ENCODE data around the gene UQCC5. TPM values are rescaled to one million over a fixed set of nuclear protein-coding genes. Genes with fewer than 3 reads are reported as not detected.

UQCC5 gene
- total RNA-seq, 1 donor from 2014 or later: 2.0 TPM

GRCh38 chr3:52558436-52558835 is 22.0 kb downstream of the UQCC5 start:
- no peaks in the 10 kb centered on the region for H3K9me3 Mint-ChIP-seq
- H3K9ac ChIP-seq: no peak overlapping the region
- peaks cover 37% of the 10 kb centered on the region for H3K36me3 Mint-ChIP-seq
- H4K20me1 ChIP-seq (ENCODE audit: low read depth): peaks cover 5% of the 10 kb centered on the region
- DNase-seq (ENCODE audit: low spot score): no peak
- H3K27ac ChIP-seq: no peak overlapping the region
- H3K27ac Mint-ChIP-seq: no peak overlapping the region
- no peak overlapping the region for H3K4me2 ChIP-seq
- H3K4me1 Mint-ChIP-seq: peaks cover 4% of the 10 kb centered on the region
- peaks cover 14% of the 10 kb centered on the region for H3K36me3 ChIP-seq
- H3K4me3 Mint-ChIP-seq: no peak overlapping the region
- no peaks in the 10 kb centered on the region for H3K9me3 ChIP-seq (ENCODE audit: low read depth)
- H3K4me1 ChIP-seq: no peaks in the 10 kb centered on the region
- no peak for TF ChIP-seq CTCF (IDR thresholded peaks at IDR 0.05)
- no peak for TF ChIP-seq EZH2 (IDR thresholded peaks at IDR 0.05)
- no peak for TF ChIP-seq EZH2phosphoT487 (IDR thresholded peaks at IDR 0.05)
- H3K27me3 ChIP-seq: no peaks in the 10 kb centered on the region
- H3K79me2 ChIP-seq (ENCODE audit: low read depth): no peaks in the 10 kb centered on the region
- no peak overlapping the region for H3K4me3 ChIP-seq
- no peaks in the 10 kb centered on the region for H3K27me3 Mint-ChIP-seq (ENCODE audit: insufficient read depth, low read depth)
- peaks cover 4% of the 10 kb centered on the region for H3F3A ChIP-seq (ENCODE audit: low read depth)
- no peak overlapping the region for H2AFZ ChIP-seq (replicated peaks)

- no peak overlapping the region for H3K4me3 ChIP-seq
- peaks cover 4% of the 10 kb centered on the region for H3K4me1 Mint-ChIP-seq
- H3K27me3 ChIP-seq: no peaks in the 10 kb centered on the region
- H3K27ac ChIP-seq: no peak overlapping the region
- H3K36me3 Mint-ChIP-seq: peaks cover 30% of the 10 kb centered on the region
- no peaks in the 10 kb centered on the region for H3K27me3 Mint-ChIP-seq (ENCODE audit: insufficient read depth, low read depth)
- H3F3A ChIP-seq (ENCODE audit: low read depth): peaks cover 4% of the 10 kb centered on the region
- H3K4me3 Mint-ChIP-seq: no peak overlapping the region
- no peak overlapping the region for H3K4me2 ChIP-seq
- H3K9ac ChIP-seq: no peak overlapping the region
- H3K9me3 Mint-ChIP-seq: no peaks in the 10 kb centered on the region
- H3K27ac Mint-ChIP-seq: no peak overlapping the region
- no peaks in the 10 kb centered on the region for H3K79me2 ChIP-seq (ENCODE audit: low read depth)
- DNase-seq (ENCODE audit: low spot score): no peak
- H3K36me3 ChIP-seq: peaks cover 17% of the 10 kb centered on the region
- no peaks in the 10 kb centered on the region for H3K9me3 ChIP-seq (ENCODE audit: low read depth)
- TF ChIP-seq EZH2phosphoT487 (IDR thresholded peaks at IDR 0.05): no peak
- TF ChIP-seq EZH2 (IDR thresholded peaks at IDR 0.05): no peak
- TF ChIP-seq CTCF (IDR thresholded peaks at IDR 0.05): no peak
- no peak overlapping the region for H2AFZ ChIP-seq (replicated peaks)
- H4K20me1 ChIP-seq (ENCODE audit: low read depth): peaks cover 5% of the 10 kb centered on the region
- H3K4me1 ChIP-seq: no peaks in the 10 kb centered on the region
Measured at GRCh38 chr3:52561028-52561747, 24.8 kb downstream of the UQCC5 start.

GRCh38 chr3:52563984-52564383 is 27.6 kb downstream of the UQCC5 start:
- no peaks in the 10 kb centered on the region for H3K4me1 ChIP-seq
- H2AFZ ChIP-seq (replicated peaks): no peak overlapping the region
- no peak for TF ChIP-seq CTCF (IDR thresholded peaks at IDR 0.05)
- no peak for TF ChIP-seq EZH2phosphoT487 (IDR thresholded peaks at IDR 0.05)
- no peak for TF ChIP-seq EZH2 (IDR thresholded peaks at IDR 0.05)
- H3F3A ChIP-seq (ENCODE audit: low read depth): no peaks in the 10 kb centered on the region
- Mint-ChIP-seq H3K9me3 (no peaks in the 10 kb centered on the region), H3K27me3 (ENCODE audit: insufficient read depth, low read depth) (no peaks in the 10 kb centered on the region), H3K4me1 (no peaks in the 10 kb centered on the region), H3K4me3 (no peak overlapping the region), H3K27ac (no peak overlapping the region), H3K36me3 (peaks cover 28% of the 10 kb centered on the region)
- H3K27ac ChIP-seq: no peak overlapping the region
- H3K36me3 ChIP-seq: peaks cover 17% of the 10 kb centered on the region
- H4K20me1 ChIP-seq (ENCODE audit: low read depth): no peaks in the 10 kb centered on the region
- no peaks in the 10 kb centered on the region for H3K9me3 ChIP-seq (ENCODE audit: low read depth)
- no peak overlapping the region for H3K4me3 ChIP-seq
- H3K9ac ChIP-seq: no peak overlapping the region
- H3K4me2 ChIP-seq: no peak overlapping the region
- H3K79me2 ChIP-seq (ENCODE audit: low read depth): no peaks in the 10 kb centered on the region
- DNase-seq (ENCODE audit: low spot score): no peak
- no peaks in the 10 kb centered on the region for H3K27me3 ChIP-seq

Measured in neural progenitor cell (in vitro differentiated cells).